ENCODE data around the gene PCNX2.

PCNX2 gene

DNA sequence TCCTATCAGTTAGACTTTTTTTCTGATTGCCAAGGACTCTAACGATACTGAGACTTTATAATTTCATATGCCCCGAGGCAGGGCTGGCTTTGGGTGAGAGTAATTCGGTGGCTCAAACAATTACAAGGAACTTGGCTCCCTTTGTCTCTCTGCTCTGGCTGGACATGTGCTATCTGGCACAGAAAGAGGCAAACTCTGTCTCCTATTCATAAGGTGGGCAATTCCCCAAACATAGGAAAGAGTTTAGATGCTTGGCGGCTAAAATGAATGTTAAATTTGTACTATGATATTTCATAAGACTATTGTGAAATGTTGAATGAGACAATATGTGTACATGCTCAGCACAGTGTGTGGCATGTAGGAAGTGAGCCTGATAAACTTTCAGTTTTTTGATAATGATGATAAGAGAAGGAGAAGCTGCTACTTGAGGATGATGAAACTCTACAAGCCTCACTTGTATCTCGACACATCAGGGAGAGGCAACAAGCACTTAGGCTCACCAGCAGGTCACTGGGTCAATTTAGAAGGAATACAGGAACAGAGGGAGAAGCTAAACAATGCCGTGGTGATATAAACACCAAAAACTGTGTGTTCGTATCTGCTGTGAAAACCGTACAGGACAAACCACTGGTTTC lies 357.7 kb downstream of the PCNX2 start:
- no peak for DNase-seq (ENCODE audit: low read depth, low spot score)

DNA sequence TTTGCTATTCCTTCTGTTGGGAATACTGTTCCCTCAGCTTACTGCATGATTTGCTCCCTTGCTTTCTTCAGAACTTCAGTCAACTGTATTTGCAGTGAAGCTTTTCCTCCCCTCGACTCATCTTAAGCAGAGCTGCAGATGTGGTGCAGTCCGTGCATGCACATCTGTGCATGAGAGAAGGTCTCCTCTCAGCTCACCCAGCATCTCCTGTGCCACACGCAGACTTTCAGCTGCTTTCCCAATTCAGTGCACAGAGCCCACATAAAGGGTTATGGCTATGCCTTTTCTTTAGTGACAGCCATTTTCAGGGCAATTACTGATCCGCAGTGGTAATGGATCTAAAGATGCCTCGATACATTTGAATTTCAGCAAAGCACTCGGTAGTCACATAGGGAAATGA lies 358.6 kb downstream of the PCNX2 start:
- no peak for DNase-seq (ENCODE audit: low read depth, low spot score)

All from activated naive CD8-positive, alpha-beta T cell treated with anti-CD3 and anti-CD28 coated beads, Interleukin-2, amount 50 U/mL, for 16 hours (primary cell).